Liver (tissue), 9 donors: Measurements from ENCODE around the gene ZMYND12. TPM values are rescaled to one million over a fixed set of nuclear protein-coding genes. Genes with fewer than 3 reads are reported as not detected.

ENCODE experiments used
- DNase-seq: peaks from one replicate; pipeline ENCODE4 v3.0.0-alpha.2; 2017; ENCODE audit warnings: low spot score
- H3K27ac ChIP-seq, 2 donors: one replicate each; pipeline ENCODE4 v1.7.0; 2013; ENCODE audit warnings: inconsistent platforms in 2 of 2, low read length in 2 of 2, control low read depth in 1 of 2, low read depth in 1 of 2, mild to moderate bottlenecking in 1 of 2
- H3K27me3 ChIP-seq, 4 donors: one replicate each; pipeline versions ENCODE4 v1.6.1 to v1.7.0; 2013; ENCODE audit warnings: low read length in 3 of 4, inconsistent platforms in 1 of 4, mild to moderate bottlenecking in 1 of 4, moderate library complexity in 1 of 4; ENCODE audit not compliant: control insufficient read depth in 4 of 4, insufficient read depth in 4 of 4
- H3K36me3 ChIP-seq, 4 donors: one replicate each; pipeline versions ENCODE4 v1.6.1 to v1.7.0; 2013; ENCODE audit warnings: low read length in 3 of 4, mild to moderate bottlenecking in 3 of 4, low read depth in 1 of 4, moderate library complexity in 1 of 4; ENCODE audit not compliant: control insufficient read depth in 4 of 4, insufficient read depth in 3 of 4
- H3K4me1 ChIP-seq, 4 donors: one replicate each; pipeline versions ENCODE4 v1.6.1 to v1.7.0; 2013; ENCODE audit warnings: low read length in 3 of 4, mild to moderate bottlenecking in 3 of 4, moderate library complexity in 1 of 4; ENCODE audit not compliant: control insufficient read depth in 4 of 4, insufficient read depth in 4 of 4
- H3K4me3 ChIP-seq, 3 donors: one replicate each; pipeline versions ENCODE4 v1.6.1 to v1.7.0; 2013; ENCODE audit warnings: low read length in 3 of 3, control low read depth in 1 of 3, low read depth in 1 of 3, mild to moderate bottlenecking in 1 of 3
- H3K9ac ChIP-seq, 2 donors: one replicate each; pipeline ENCODE4 v1.7.0; 2013; ENCODE audit warnings: low read length in 2 of 2, mild to moderate bottlenecking in 2 of 2, moderate library complexity in 2 of 2, control low read depth in 1 of 2, low read depth in 1 of 2
- H3K9me3 ChIP-seq, 4 donors: one replicate each; pipeline versions ENCODE4 v1.6.1 to v1.7.0; 2013; ENCODE audit warnings: low read length in 3 of 4; ENCODE audit not compliant: control insufficient read depth in 4 of 4
- EGR1 ChIP-seq, 2 donors: IDR thresholded peaks; 2 replicates each; pipeline ENCODE4 v1.6.1; 2016 to 2018; ENCODE audit warnings: antibody characterized with exemption in 2 of 2, low read depth in 2 of 2
- FOXA1 ChIP-seq: IDR thresholded peaks from 2 replicates; pipeline ENCODE4 v1.6.1; 2016; ENCODE audit warnings: antibody characterized with exemption
- FOXA2 ChIP-seq: IDR thresholded peaks from 2 replicates; pipeline ENCODE4 v1.6.1; 2016; ENCODE audit warnings: antibody characterized with exemption
- GABPA ChIP-seq, 2 donors: IDR thresholded peaks in 1 of 2; conservative IDR thresholded peaks in 1 of 2; 2 replicates each; pipeline ENCODE4 v1.6.1; 2016; ENCODE audit warnings: antibody characterized with exemption in 2 of 2, mild to moderate bottlenecking in 1 of 2, moderate library complexity in 1 of 2
- HNF4A ChIP-seq, 2 donors: conservative IDR thresholded peaks; 2 replicates each; pipeline ENCODE4 v1.6.1; 2016; ENCODE audit warnings: antibody characterized with exemption in 2 of 2, mild to moderate bottlenecking in 2 of 2
- HNF4G ChIP-seq: IDR thresholded peaks from 2 replicates; pipeline ENCODE4 v1.6.1; 2016; ENCODE audit warnings: antibody characterized with exemption
- JUND ChIP-seq, 2 donors: IDR thresholded peaks; 2 replicates each; pipeline ENCODE4 v1.6.1; 2016; ENCODE audit warnings: antibody characterized with exemption in 2 of 2
- NR2F2 ChIP-seq: IDR thresholded peaks from 2 replicates; pipeline ENCODE4 v1.6.1; 2016; ENCODE audit warnings: antibody characterized with exemption
- RAD21 ChIP-seq, 2 donors: IDR thresholded peaks; 2 replicates each; pipeline ENCODE4 v1.6.1; 2016; ENCODE audit warnings: antibody characterized with exemption in 2 of 2, mild to moderate bottlenecking in 2 of 2
- RXRA ChIP-seq, 2 donors: IDR thresholded peaks; 2 replicates each; pipeline ENCODE4 v1.6.1; 2017 to 2018; ENCODE audit warnings: antibody characterized with exemption in 2 of 2, mild to moderate bottlenecking in 1 of 2
- SP1 ChIP-seq: IDR thresholded peaks from 2 replicates; pipeline ENCODE4 v1.6.1; 2018; ENCODE audit warnings: antibody characterized with exemption, mild to moderate bottlenecking
- TAF1 ChIP-seq: conservative IDR thresholded peaks from 2 replicates; pipeline ENCODE4 v1.6.1; 2016; ENCODE audit warnings: antibody characterized with exemption, mild to moderate bottlenecking
- YY1 ChIP-seq: IDR thresholded peaks from 2 replicates; pipeline ENCODE4 v1.6.1; 2016; ENCODE audit warnings: antibody characterized with exemption, mild to moderate bottlenecking
- WGBS: extraction: QIAGEN DNeasy Blood & Tissue Kit; methylation state at CpG from one replicate; pipeline ENCODE4 v1.1.7; 2013; 5-methylcytosine and 5-hydroxymethylcytosine counted together
- polyA plus RNA-seq, 2 donors: library from polyadenylated mRNA; stranded (reverse) in 1 of 2; unstranded in 1 of 2; fragments of 200-250 nt in 1 of 2; fragments of >200 nt in 1 of 2; fragmentation: Nextera tagmentation in 1 of 2; extraction: Ambion mirVana in 1 of 2; gene quantifications; one replicate each; pipeline versions ENCODE4 v1.2.1 to v1.2.3, GENCODE V29; 2013 to 2015
- total RNA-seq, 2 donors: library from RNA; depleted of rRNA; stranded (reverse); fragments of >200 nt; gene quantifications; one replicate each; pipeline ENCODE4 v1.2.3, GENCODE V29; 2014
- TF ChIP-seq, protein P1 (sequence below): IDR thresholded peaks from 2 replicates; pipeline ENCODE4 v1.6.1; 2016; ENCODE audit warnings: antibody characterized with exemption
- TF ChIP-seq, protein P2 (sequence below): IDR thresholded peaks from 2 replicates; pipeline ENCODE4 v1.6.1; 2016; ENCODE audit warnings: antibody characterized with exemption, mild to moderate bottlenecking
- TF ChIP-seq, protein P3 (sequence below): IDR thresholded peaks from 2 replicates; pipeline ENCODE4 v1.6.1; 2016; ENCODE audit warnings: antibody characterized with exemption
- TF ChIP-seq, protein P4 (sequence below): fragments of 150-350 bp; IDR thresholded peaks from 2 replicates; pipeline ENCODE4 v1.5.1; 2017; ENCODE audit warnings: improper control_type of control experiment, low read depth, low read length; ENCODE audit not compliant: missing input control
- TF ChIP-seq, protein P5 (sequence below): IDR thresholded peaks from 2 replicates; pipeline ENCODE4 v1.6.1; 2016; ENCODE audit warnings: antibody characterized with exemption
- donor health status: healthy.
- donor health status: healthy.
- donor health status: healthy.
- donor health status: healthy.
- donor health status: healthy.

Gene ZMYND12
- total and polyA plus RNA-seq, 4 donors, result 1.3 to 3.0 (median 2.0) TPM

DNA sequence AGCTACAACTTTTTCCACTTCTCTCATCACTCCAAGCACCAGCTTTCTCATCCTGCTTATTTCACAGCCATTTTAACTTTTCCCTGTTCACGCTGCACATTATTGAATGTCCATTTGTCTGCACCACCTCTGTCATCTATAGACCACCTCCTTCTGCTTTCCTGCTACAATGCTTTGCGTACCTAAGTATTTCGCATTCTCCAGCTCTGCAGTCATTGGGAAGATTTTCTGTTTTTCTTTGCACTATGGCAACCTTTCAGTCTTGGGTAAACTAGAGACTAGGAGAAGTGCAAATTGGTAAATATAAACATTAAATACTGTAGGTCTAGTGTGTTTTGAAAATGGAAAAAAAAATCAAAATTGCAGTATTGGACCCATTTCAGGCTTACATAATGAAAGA, 8.1 kb upstream of the ZMYND12 start:
- WGBS, result 81% methylated on average over 3 of the region's 3 CpGs
- TF ChIP-seq YY1 (no peak), TAF1 (no peak), FOXA1 (no peak), GABPA (IDR thresholded peaks at IDR 0.05 in 1 of 2, conservative IDR thresholded peaks at IDR 0.05 in 1 of 2) (no peak), EGR1 (IDR thresholded peaks at IDR 0.05; ENCODE audit: low read depth in 2 of 2) (no peak), RXRA (IDR thresholded peaks at IDR 0.05) (no peak)
- TF ChIP-seq, protein P1, sequence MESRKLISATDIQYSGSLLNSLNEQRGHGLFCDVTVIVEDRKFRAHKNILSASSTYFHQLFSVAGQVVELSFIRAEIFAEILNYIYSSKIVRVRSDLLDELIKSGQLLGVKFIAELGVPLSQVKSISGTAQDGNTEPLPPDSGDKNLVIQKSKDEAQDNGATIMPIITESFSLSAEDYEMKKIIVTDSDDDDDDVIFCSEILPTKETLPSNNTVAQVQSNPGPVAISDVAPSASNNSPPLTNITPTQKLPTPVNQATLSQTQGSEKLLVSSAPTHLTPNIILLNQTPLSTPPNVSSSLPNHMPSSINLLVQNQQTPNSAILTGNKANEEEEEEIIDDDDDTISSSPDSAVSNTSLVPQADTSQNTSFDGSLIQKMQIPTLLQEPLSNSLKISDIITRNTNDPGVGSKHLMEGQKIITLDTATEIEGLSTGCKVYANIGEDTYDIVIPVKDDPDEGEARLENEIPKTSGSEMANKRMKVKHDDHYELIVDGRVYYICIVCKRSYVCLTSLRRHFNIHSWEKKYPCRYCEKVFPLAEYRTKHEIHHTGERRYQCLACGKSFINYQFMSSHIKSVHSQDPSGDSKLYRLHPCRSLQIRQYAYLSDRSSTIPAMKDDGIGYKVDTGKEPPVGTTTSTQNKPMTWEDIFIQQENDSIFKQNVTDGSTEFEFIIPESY, result no peak
- TF ChIP-seq, protein P2, sequence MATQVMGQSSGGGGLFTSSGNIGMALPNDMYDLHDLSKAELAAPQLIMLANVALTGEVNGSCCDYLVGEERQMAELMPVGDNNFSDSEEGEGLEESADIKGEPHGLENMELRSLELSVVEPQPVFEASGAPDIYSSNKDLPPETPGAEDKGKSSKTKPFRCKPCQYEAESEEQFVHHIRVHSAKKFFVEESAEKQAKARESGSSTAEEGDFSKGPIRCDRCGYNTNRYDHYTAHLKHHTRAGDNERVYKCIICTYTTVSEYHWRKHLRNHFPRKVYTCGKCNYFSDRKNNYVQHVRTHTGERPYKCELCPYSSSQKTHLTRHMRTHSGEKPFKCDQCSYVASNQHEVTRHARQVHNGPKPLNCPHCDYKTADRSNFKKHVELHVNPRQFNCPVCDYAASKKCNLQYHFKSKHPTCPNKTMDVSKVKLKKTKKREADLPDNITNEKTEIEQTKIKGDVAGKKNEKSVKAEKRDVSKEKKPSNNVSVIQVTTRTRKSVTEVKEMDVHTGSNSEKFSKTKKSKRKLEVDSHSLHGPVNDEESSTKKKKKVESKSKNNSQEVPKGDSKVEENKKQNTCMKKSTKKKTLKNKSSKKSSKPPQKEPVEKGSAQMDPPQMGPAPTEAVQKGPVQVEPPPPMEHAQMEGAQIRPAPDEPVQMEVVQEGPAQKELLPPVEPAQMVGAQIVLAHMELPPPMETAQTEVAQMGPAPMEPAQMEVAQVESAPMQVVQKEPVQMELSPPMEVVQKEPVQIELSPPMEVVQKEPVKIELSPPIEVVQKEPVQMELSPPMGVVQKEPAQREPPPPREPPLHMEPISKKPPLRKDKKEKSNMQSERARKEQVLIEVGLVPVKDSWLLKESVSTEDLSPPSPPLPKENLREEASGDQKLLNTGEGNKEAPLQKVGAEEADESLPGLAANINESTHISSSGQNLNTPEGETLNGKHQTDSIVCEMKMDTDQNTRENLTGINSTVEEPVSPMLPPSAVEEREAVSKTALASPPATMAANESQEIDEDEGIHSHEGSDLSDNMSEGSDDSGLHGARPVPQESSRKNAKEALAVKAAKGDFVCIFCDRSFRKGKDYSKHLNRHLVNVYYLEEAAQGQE, result no peak
- H3K4me3 ChIP-seq, result peak overlapping the region; percentile 64 to 88 (median 73)
- no peaks in the 10 kb centered on the region for H3K9me3 ChIP-seq
- no peak overlapping the region for H3K9ac ChIP-seq
- no peak for DNase-seq
- peaks cover 2 to 15% (median 11%) of the 10 kb centered on the region in 4 donors for H3K4me1 ChIP-seq
- H3K27ac ChIP-seq, result no peak overlapping the region
- H3K27me3 ChIP-seq, result no peaks in the 10 kb centered on the region
- H3K36me3 ChIP-seq, result peaks cover 0 to 18% (median 16%) of the 10 kb centered on the region in 4 donors

DNA sequence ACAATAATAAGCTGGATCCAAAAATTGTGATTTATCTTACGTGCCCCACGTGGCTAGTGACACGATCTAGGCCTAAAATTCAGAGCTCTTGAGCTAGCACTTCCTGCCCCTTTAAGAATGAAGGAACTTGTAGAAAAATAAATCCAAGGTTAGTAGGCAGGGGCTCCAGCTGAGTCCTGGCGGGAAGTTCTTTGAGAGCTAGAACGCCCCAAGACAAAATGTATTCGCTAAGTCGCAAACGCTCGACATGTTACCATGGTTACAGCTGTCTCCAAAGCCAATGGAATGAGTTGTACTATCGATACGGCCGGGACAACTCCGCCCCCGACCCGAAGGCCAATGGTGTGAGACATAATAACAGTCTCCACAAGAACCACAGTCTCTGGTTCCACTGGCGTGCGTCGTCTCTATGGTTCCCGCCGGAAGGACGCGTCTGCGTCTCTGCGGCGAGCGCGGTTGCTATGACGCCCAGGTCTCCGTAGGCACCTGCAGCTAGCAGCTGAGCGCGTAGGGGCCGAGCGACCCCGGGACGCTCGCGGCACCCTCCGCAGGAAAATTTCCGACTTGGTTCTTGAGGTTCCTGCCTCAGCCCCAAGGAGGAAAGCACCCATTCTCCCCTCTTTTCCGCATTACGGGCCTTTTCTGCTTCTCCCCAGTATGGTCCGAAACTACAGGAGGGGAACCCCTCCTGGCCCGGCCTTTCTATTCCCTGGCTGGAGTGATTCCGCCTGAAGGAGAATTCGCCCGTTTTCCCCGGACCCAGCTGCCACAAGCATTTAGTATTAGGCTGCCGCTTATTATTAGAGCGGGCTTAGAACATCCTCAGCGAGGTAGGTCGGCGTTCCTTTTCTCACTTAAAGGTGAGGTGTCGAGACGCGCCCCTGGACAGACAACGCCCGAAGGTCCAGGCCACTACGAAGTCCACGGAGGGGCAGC, 7.3 kb upstream of the ZMYND12 start, which contains the start of gene CCDC30:
Gene CCDC30 (plus strand): TSS at position 459 of the 936 bp plus-strand sequence. CDS start 17,266 bp downstream, outside the sequence.
- Histone ChIP-seq H3K4me3 (peak within 1 kb of the TSS; percentile 64 to 88 (median 73)), H3K27me3 (no peaks in the 10 kb centered on the region), H3K36me3 (peaks cover 0 to 24% (median 19%) of the 10 kb centered on the region in 4 donors), H3K4me1 (peaks cover 2 to 16% (median 12%) of the 10 kb centered on the region in 4 donors), H3K9ac (no peak within 1 kb of the TSS), H3K9me3 (no peaks in the 10 kb centered on the region), H3K27ac (peak within 1 kb of the TSS in 1 of 2 donors; percentile 51)
- 2% methylated on average over 59 of the region's 59 CpGs for WGBS
- peak; percentile 90 for DNase-seq
- TF ChIP-seq NR2F2 (no peak), YY1 (peak; percentile 91), JUND (IDR thresholded peaks at IDR 0.05) (no peak), TAF1 (no peak), FOXA1 (peak; percentile 43), RAD21 (IDR thresholded peaks at IDR 0.05) (peak in 1 of 2 donors; percentile 17), GABPA (IDR thresholded peaks at IDR 0.05 in 1 of 2, conservative IDR thresholded peaks at IDR 0.05 in 1 of 2) (peak in 1 of 2 donors; percentile 83), EGR1 (IDR thresholded peaks at IDR 0.05; ENCODE audit: low read depth in 2 of 2) (no peak), FOXA2 (no peak), SP1 (peak; percentile 98), HNF4A (conservative IDR thresholded peaks at IDR 0.05) (no peak), RXRA (IDR thresholded peaks at IDR 0.05) (peak in 1 of 2 donors; percentile 29), HNF4G (no peak)
- TF ChIP-seq, protein P3, sequence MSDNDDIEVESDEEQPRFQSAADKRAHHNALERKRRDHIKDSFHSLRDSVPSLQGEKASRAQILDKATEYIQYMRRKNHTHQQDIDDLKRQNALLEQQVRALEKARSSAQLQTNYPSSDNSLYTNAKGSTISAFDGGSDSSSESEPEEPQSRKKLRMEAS, result peak; percentile 57
- TF ChIP-seq, protein P4, sequence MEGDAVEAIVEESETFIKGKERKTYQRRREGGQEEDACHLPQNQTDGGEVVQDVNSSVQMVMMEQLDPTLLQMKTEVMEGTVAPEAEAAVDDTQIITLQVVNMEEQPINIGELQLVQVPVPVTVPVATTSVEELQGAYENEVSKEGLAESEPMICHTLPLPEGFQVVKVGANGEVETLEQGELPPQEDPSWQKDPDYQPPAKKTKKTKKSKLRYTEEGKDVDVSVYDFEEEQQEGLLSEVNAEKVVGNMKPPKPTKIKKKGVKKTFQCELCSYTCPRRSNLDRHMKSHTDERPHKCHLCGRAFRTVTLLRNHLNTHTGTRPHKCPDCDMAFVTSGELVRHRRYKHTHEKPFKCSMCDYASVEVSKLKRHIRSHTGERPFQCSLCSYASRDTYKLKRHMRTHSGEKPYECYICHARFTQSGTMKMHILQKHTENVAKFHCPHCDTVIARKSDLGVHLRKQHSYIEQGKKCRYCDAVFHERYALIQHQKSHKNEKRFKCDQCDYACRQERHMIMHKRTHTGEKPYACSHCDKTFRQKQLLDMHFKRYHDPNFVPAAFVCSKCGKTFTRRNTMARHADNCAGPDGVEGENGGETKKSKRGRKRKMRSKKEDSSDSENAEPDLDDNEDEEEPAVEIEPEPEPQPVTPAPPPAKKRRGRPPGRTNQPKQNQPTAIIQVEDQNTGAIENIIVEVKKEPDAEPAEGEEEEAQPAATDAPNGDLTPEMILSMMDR, result no peak
- TF ChIP-seq, protein P2, result no peak
- TF ChIP-seq, protein P5, sequence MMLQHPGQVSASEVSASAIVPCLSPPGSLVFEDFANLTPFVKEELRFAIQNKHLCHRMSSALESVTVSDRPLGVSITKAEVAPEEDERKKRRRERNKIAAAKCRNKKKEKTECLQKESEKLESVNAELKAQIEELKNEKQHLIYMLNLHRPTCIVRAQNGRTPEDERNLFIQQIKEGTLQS, result no peak
